ENCODE results near the gene SLC5A3. TPM values are rescaled to one million over a fixed set of nuclear protein-coding genes. Genes with fewer than 3 reads are reported as not detected.

SLC5A3 gene
- total RNA-seq = 10 to 100 TPM; 11.5 to 29.6 (median 24.4) TPM

DNA sequence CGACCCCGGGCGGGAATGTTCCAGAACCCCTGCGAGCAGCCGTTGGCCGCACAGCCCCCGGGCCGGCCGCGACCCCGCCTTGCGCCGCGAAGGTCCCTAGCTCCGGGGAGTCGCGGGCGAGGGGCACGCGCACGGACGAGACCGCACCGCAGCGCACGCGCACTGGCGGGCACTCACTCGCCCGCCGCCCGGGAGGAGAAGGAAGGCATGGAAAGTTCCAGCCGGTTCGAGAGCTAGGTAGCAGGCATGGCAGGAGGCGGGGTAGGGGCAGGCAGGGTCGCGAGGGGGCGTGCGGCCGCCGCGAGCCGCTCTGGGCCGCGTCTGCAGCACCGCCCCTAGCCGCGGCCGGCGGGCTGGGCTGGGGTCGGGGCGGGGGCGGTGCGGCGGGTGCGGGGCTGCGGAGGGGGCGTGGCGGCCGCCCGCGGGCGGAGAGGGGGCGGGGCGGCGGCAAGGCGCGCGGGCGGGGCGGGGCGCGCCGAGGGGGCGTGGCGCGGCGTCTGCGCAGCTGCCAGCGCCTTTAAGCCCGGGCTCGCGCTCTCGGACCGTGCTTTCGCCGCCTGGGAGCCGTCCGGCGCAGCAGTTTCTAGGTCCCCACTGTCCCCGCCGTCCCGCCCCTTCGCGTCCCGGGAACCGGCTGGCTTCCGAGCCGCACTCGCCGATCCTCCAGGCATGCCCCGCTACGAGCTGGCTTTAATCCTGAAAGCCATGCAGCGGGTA is at the start of gene SLC5A3, which contains the start of gene MRPS6:
Gene SLC5A3 (plus strand): TSS at position 547 of the 717 bp plus-strand sequence. CDS start 21,621 bp downstream, outside the sequence.
Gene MRPS6 (plus strand): TSS at position 547 of the 717 bp plus-strand sequence. CDS start 123 bp downstream, at position 670.
- H3K4me3 ChIP-seq = peak within 1 kb of the TSS; percentile 80 to 84
- peak within 1 kb of the TSS; percentile 8 to 93 (median 90) for H3K27ac ChIP-seq
- peaks cover 4 to 53% (median 6%) of the 10 kb centered on the region in 3 donors for H3K4me1 ChIP-seq
- peak; percentile 91 for ATAC-seq
- no peaks in the 10 kb centered on the region for H3K36me3 ChIP-seq
- H3K27me3 ChIP-seq = no peaks in the 10 kb centered on the region
- WGBS, 2 donors (ENCODE audit: low coverage in 1 of 2) = no CpG with 5 or more reads among the region's 104 CpGs
- peak; percentile 74 to 76 for TF ChIP-seq POLR2A (IDR thresholded peaks at IDR 0.05)
- TF ChIP-seq CTCF (IDR thresholded peaks at IDR 0.05) = peak in 2 of 4 experiments; percentile 14 to 19
- peak; percentile 89 for TF ChIP-seq POLR2AphosphoS5 (IDR thresholded peaks at IDR 0.05)
- TF ChIP-seq EP300 (IDR thresholded peaks at IDR 0.05) = no peak
- H3K9me3 ChIP-seq = no peaks in the 10 kb centered on the region

GRCh38 chr21:34023691-34024373 is 49.5 kb upstream of the SLC5A3 start:
- Histone ChIP-seq H3K27me3 (no peaks in the 10 kb centered on the region), H3K9me3 (peaks cover 0 to 7% (median 0%) of the 10 kb centered on the region in 3 donors), H3K36me3 (no peaks in the 10 kb centered on the region), H3K27ac (no peak overlapping the region), H3K4me1 (peaks cover 0 to 22% (median 0%) of the 10 kb centered on the region in 3 donors), H3K4me3 (no peak overlapping the region)
- 36 to 39% methylated on average over 8 of the region's 8 CpGs for WGBS, 2 donors (ENCODE audit: low coverage in 1 of 2)
- TF ChIP-seq EP300 (IDR thresholded peaks at IDR 0.05) (no peak), POLR2A (IDR thresholded peaks at IDR 0.05) (no peak), CTCF (IDR thresholded peaks at IDR 0.05) (no peak), POLR2AphosphoS5 (IDR thresholded peaks at IDR 0.05) (peak; percentile 57)
- no peak for ATAC-seq

GRCh38 chr21:34024374-34024693 is 49.0 kb upstream of the SLC5A3 start:
- TF ChIP-seq EP300 (IDR thresholded peaks at IDR 0.05) = no peak
- no peak for TF ChIP-seq CTCF (IDR thresholded peaks at IDR 0.05)
- TF ChIP-seq POLR2A (IDR thresholded peaks at IDR 0.05) = no peak
- no peak for TF ChIP-seq POLR2AphosphoS5 (IDR thresholded peaks at IDR 0.05)
- H3K36me3 ChIP-seq = no peaks in the 10 kb centered on the region
- H3K4me1 ChIP-seq = peaks cover 0 to 22% (median 0%) of the 10 kb centered on the region in 3 donors
- WGBS, 2 donors (ENCODE audit: low coverage in 1 of 2) = 61 to 79% methylated on average over 2 to 3 of the region's 3 CpGs
- H3K27me3 ChIP-seq = no peaks in the 10 kb centered on the region
- peaks cover 0 to 7% (median 0%) of the 10 kb centered on the region in 3 donors for H3K9me3 ChIP-seq
- H3K27ac ChIP-seq = no peak overlapping the region
- no peak for ATAC-seq
- H3K4me3 ChIP-seq = no peak overlapping the region

- Histone ChIP-seq H3K27me3 (no peaks in the 10 kb centered on the region), H3K4me3 (no peak overlapping the region), H3K4me1 (peaks cover 0 to 17% (median 0%) of the 10 kb centered on the region in 3 donors), H3K36me3 (no peaks in the 10 kb centered on the region), H3K9me3 (no peaks in the 10 kb centered on the region), H3K27ac (no peak overlapping the region)
- TF ChIP-seq POLR2A (IDR thresholded peaks at IDR 0.05) = no peak
- TF ChIP-seq POLR2AphosphoS5 (IDR thresholded peaks at IDR 0.05) = no peak
- no peak for TF ChIP-seq CTCF (IDR thresholded peaks at IDR 0.05)
- no peak for TF ChIP-seq EP300 (IDR thresholded peaks at IDR 0.05)
- WGBS, 2 donors (ENCODE audit: low coverage in 1 of 2) = 76 to 86% methylated on average over 6 to 9 of the region's 9 CpGs
- no peak for ATAC-seq
Measured at GRCh38 chr21:34027721-34028461, 45.5 kb upstream of the SLC5A3 start.

Measured in gastroesophageal sphincter (tissue), 4 donors.